ENCODE results near the gene GPBAR1.

DNA sequence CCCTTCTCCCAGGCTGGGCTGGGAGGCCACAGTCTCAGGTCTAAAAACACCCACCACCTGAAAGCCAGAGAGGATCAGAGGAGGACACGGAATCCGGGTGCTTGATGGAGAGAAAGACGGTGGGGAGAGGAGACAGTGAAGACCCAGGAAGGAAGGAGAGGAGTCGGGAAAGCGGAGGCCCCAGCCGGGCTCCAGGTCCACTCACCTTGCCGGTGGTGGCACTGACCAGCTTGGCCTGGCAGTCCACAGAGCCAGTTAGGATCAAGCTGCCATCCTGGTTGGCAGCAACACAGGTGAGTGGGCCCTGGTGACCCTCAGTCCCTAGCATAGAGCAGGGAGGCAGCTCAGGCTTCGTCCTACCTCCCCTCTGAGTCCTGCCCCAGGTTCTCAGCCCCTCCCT, 4.8 kb downstream of the GPBAR1 start:
- TF ChIP-seq EZH2 (IDR thresholded peaks at IDR 0.05; ENCODE audit: borderline replicate concordance, low read depth, low read length, severe bottlenecking), result no peak
- TF ChIP-seq, protein P1, sequence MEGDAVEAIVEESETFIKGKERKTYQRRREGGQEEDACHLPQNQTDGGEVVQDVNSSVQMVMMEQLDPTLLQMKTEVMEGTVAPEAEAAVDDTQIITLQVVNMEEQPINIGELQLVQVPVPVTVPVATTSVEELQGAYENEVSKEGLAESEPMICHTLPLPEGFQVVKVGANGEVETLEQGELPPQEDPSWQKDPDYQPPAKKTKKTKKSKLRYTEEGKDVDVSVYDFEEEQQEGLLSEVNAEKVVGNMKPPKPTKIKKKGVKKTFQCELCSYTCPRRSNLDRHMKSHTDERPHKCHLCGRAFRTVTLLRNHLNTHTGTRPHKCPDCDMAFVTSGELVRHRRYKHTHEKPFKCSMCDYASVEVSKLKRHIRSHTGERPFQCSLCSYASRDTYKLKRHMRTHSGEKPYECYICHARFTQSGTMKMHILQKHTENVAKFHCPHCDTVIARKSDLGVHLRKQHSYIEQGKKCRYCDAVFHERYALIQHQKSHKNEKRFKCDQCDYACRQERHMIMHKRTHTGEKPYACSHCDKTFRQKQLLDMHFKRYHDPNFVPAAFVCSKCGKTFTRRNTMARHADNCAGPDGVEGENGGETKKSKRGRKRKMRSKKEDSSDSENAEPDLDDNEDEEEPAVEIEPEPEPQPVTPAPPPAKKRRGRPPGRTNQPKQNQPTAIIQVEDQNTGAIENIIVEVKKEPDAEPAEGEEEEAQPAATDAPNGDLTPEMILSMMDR (IDR thresholded peaks at IDR 0.05; ENCODE audit: borderline replicate concordance, extremely low read depth, low read length, poor library complexity, severe bottlenecking), result no peak

All from DND-41 (cell line).